HCT116 (cell line): ENCODE measurements around the gene UPF2. TPM values are rescaled to one million over a fixed set of nuclear protein-coding genes. Genes with fewer than 3 reads are reported as not detected.

Source experiments
- ATAC-seq: fragments of 200-7000 bp; cut with Tn5 transposase; 2 replicates; pipeline ENCODE4 v1.9.1; 2020; ENCODE audit warnings: mild to moderate bottlenecking, moderate library complexity
- BruUV-seq: library from RNA; stranded (reverse); fragments of 400-500 nt; replicated peaks from 2 replicates; lab custom pipeline; 2021; lab: Mats Ljungman, UMichigan
- CTCF ChIA-PET: fragments of 300-600 bp; sonication (Branson Sonifier 250); formaldehyde crosslinking; loops from one replicate; lab custom pipeline; 2021; ENCODE audit warnings: antibody characterized with exemption; lab: Charles Lee
- POLR2A ChIA-PET: fragments of 300-600, 350-600 bp; sonication (Branson Sonifier 250); formaldehyde crosslinking; loops from one replicate; lab custom pipeline; 2021; ENCODE audit warnings: antibody characterized with exemption; lab: Charles Lee
- RAD21 ChIA-PET, 2 experiments: fragments of 300-600 bp; sonication (Branson Sonifier 250); formaldehyde crosslinking; loops; one replicate each; lab custom pipeline; 2023; ENCODE audit warnings: low total read pairs in 2 of 2; ENCODE audit not compliant: uncharacterized antibody in 2 of 2, unreplicated experiment in 2 of 2, low non-redundant PET in 1 of 2; lab: Charles Lee
- DNase-seq: peaks from one replicate; pipeline ENCODE4 v3.0.0-alpha.2; 2010; ENCODE audit warnings: low read depth, low spot score
- H2AFZ ChIP-seq: fragments of 200-600 bp; shearing (Covaris generic), sonication (generic); 2 replicates; pipeline ENCODE4 v1.6.1; 2017; ENCODE audit warnings: low read depth, mixed run types, mixed read lengths, antibody characterized with exemption, low read length; ENCODE audit not compliant: poor library complexity, severe bottlenecking
- H3K27ac ChIP-seq: 2 replicates; pipeline ENCODE4 v1.5.1; 2012; ENCODE audit warnings: low read depth, low read length
- H3K27me3 ChIP-seq: fragments of 200-600 bp; sonication (generic); 2 replicates; pipeline ENCODE4 v1.6.1; 2016; ENCODE audit warnings: mixed run types, low read length, mixed read lengths; ENCODE audit not compliant: insufficient read depth
- H3K36me3 ChIP-seq, 2 experiments: fragments of 200-500 bp in 1 of 2; fragments of 200-600 bp in 1 of 2; sonication (Bioruptor generic) in 1 of 2; sonication (generic) in 1 of 2; 2 replicates each; pipeline versions ENCODE4 v1.5.1 to v1.6.1; 2014 to 2016; ENCODE audit warnings: low read length in 2 of 2, inconsistent platforms in 1 of 2, mixed read lengths in 1 of 2, mixed run types in 1 of 2; ENCODE audit not compliant: insufficient read depth in 2 of 2, control insufficient read depth in 1 of 2
- H3K4me1 ChIP-seq, 2 experiments: fragments of 200-600 bp in 1 of 2; sonication (generic) in 1 of 2; 2 replicates each; pipeline versions ENCODE4 v1.5.1 to v1.6.1; 2012 to 2017; ENCODE audit warnings: low read length in 2 of 2, inconsistent platforms in 1 of 2, mild to moderate bottlenecking in 1 of 2, mixed read lengths in 1 of 2, mixed run types in 1 of 2, moderate library complexity in 1 of 2; ENCODE audit not compliant: insufficient read depth in 2 of 2, control insufficient read depth in 1 of 2
- H3K4me2 ChIP-seq: fragments of 200-600 bp; sonication (generic); 2 replicates; pipeline ENCODE4 v1.6.1; 2017; ENCODE audit warnings: mixed run types, low read length, mixed read lengths
- H3K4me3 ChIP-seq, 2 experiments: fragments of 200-600 bp in 1 of 2; sonication (generic) in 1 of 2; replicated peaks in 1 of 2; 2 replicates each; pipeline ENCODE4 v1.5.1; 2011 to 2016; ENCODE audit warnings: low read length in 2 of 2, control low read depth in 1 of 2, low read depth in 1 of 2, mild to moderate bottlenecking in 1 of 2, mixed read lengths in 1 of 2, mixed run types in 1 of 2
- H3K79me2 ChIP-seq: fragments of 200-600 bp; sonication (generic); 2 replicates; pipeline ENCODE4 v1.6.1; 2017; ENCODE audit warnings: mild to moderate bottlenecking, mixed run types, low read length, moderate library complexity, mixed read lengths; ENCODE audit not compliant: insufficient read depth
- H3K9ac ChIP-seq: fragments of 200-600 bp; sonication (generic); 2 replicates; pipeline ENCODE4 v1.6.1; 2016; ENCODE audit warnings: low read length, mixed read lengths
- H3K9me2 ChIP-seq: fragments of 200-600 bp; sonication (generic), shearing (Covaris generic); 2 replicates; pipeline ENCODE4 v1.6.1; 2017; ENCODE audit warnings: mixed run types, mild to moderate bottlenecking, moderate library complexity; ENCODE audit not compliant: insufficient read depth
- H3K9me3 ChIP-seq, 2 experiments: fragments of 200-500 bp in 1 of 2; fragments of 200-600 bp in 1 of 2; sonication (Bioruptor generic) in 1 of 2; sonication (generic) in 1 of 2; 2 replicates each; pipeline ENCODE4 v1.6.1; 2014 to 2017; ENCODE audit warnings: low read length in 2 of 2, mixed read lengths in 2 of 2, inconsistent platforms in 1 of 2, low read depth in 1 of 2, mild to moderate bottlenecking in 1 of 2, mixed run types in 1 of 2, moderate library complexity in 1 of 2; ENCODE audit not compliant: control insufficient read depth in 1 of 2, insufficient read depth in 1 of 2
- H4K20me1 ChIP-seq: fragments of 200-600 bp; sonication (generic), shearing (Covaris generic); 2 replicates; pipeline ENCODE4 v1.6.1; 2017; ENCODE audit warnings: mixed run types, mild to moderate bottlenecking, moderate library complexity; ENCODE audit not compliant: insufficient read depth
- ATF3 ChIP-seq: IDR thresholded peaks from 2 replicates; pipeline ENCODE4 v1.6.1; 2012
- CBX3 ChIP-seq: IDR thresholded peaks from 2 replicates; pipeline ENCODE4 v1.6.1; 2012; ENCODE audit warnings: low read depth
- CEBPB ChIP-seq: IDR thresholded peaks from 2 replicates; pipeline ENCODE4 v1.6.1; 2012; ENCODE audit warnings: low read depth
- EGR1 ChIP-seq: IDR thresholded peaks from 2 replicates; pipeline ENCODE4 v1.6.1; 2012; ENCODE audit warnings: low read depth
- YY1 ChIP-seq: IDR thresholded peaks from 2 replicates; pipeline ENCODE4 v1.6.1; 2011; ENCODE audit warnings: low read length, low read depth, moderate library complexity, mild to moderate bottlenecking; ENCODE audit not compliant: insufficient replicate concordance; ENCODE audit errors: extremely low read depth
- ZFX ChIP-seq: fragments of 450-650 bp; IDR thresholded peaks from 2 replicates; pipeline ENCODE4 v1.6.1; 2017
- intact Hi-C: fragments of 100-400 bp; cut with micrococcal nuclease; formaldehyde crosslinking; loops from 2 replicates; pipeline ENCODE4 v1.10.0; 2022
- total RNA-seq: library from RNA; stranded (reverse); gene quantifications from one replicate; pipeline ENCODE4 v1.2.1, GENCODE V29; 2021; ENCODE audit not compliant: unreplicated experiment

The UPF2 gene
- total RNA-seq, 1 experiment from 2014 or later = 27.3 TPM

GRCh38 chr10:11961771-11962170, 80.8 kb downstream of the UPF2 start:
- Histone ChIP-seq H3K27ac (no peak overlapping the region), H3K27me3 (no peaks in the 10 kb centered on the region), H2AFZ (no peak overlapping the region), H3K79me2 (no peaks in the 10 kb centered on the region), H3K36me3 (peaks cover 28 to 41% of the 10 kb centered on the region in 2 experiments), H3K4me1 (no peaks in the 10 kb centered on the region), H3K9me2 (no peaks in the 10 kb centered on the region), H3K9ac (no peak overlapping the region), H3K4me2 (no peak overlapping the region), H3K9me3 (peaks cover 0 to 4% of the 10 kb centered on the region in 2 experiments; a peak in 2 of 4 replicates), H4K20me1 (no peaks in the 10 kb centered on the region), H3K4me3 (no peak overlapping the region)
- intact Hi-C loops = no loop called here
- no peak for TF ChIP-seq ZFX
- TF ChIP-seq YY1 = no peak
- no peak for TF ChIP-seq CEBPB
- no peak for DNase-seq
- CTCF ChIA-PET = no interaction called here
- BruUV-seq = no TSS peak
- RAD21 ChIA-PET = no interaction called here
- ATAC-seq = no peak
- POLR2A ChIA-PET = interaction anchor here (1.9 kb wide), 1 partner anchor 80 kb away, joined by 3 read pairs; no protein-coding TSS in a partner anchor

- POLR2A ChIA-PET = no interaction called here
- H2AFZ ChIP-seq = no peak overlapping the region
- no peaks in the 10 kb centered on the region for H4K20me1 ChIP-seq
- CTCF ChIA-PET = interaction anchor here (1.0 kb wide), 1 partner anchor 107 kb away, joined by 3 read pairs; no protein-coding TSS in a partner anchor
- no peaks in the 10 kb centered on the region for H3K4me1 ChIP-seq
- no peaks in the 10 kb centered on the region for H3K27me3 ChIP-seq
- TF ChIP-seq EGR1 (no peak), CBX3 (no peak), ATF3 (no peak)
- H3K27ac ChIP-seq = no peak overlapping the region
- H3K36me3 ChIP-seq = peaks cover 30 to 40% of the 10 kb centered on the region in 2 experiments
- intact Hi-C loops = no loop called here
- no peaks in the 10 kb centered on the region for H3K9me3 ChIP-seq
- no TSS peak for BruUV-seq
- H3K4me3 ChIP-seq = no peak overlapping the region
- DNase-seq = no peak
- H3K4me2 ChIP-seq = no peak overlapping the region
- H3K9ac ChIP-seq = no peak overlapping the region
- ATAC-seq = no peak
- RAD21 ChIA-PET = no interaction called here
- no peaks in the 10 kb centered on the region for H3K79me2 ChIP-seq
- H3K9me2 ChIP-seq = no peaks in the 10 kb centered on the region
Observed at GRCh38 chr10:11959966-11960365, 82.6 kb downstream of the UPF2 start.
